Uterus (tissue), 2 donors: ENCODE results near the gene WWOX.

Experiments used
- POLR2A ChIP-seq, 2 donors: fragments of 450-650 bp; IDR thresholded peaks; one replicate each; pipeline ENCODE4 v1.6.1; 2016; ENCODE audit warnings: antibody characterized with exemption in 2 of 2, mild to moderate bottlenecking in 1 of 2, moderate library complexity in 1 of 2
- TF ChIP-seq, protein P1 (sequence below), 4 experiments: fragments of 200-600 bp in 2 of 4; fragments of 450-650 bp in 2 of 4; sonication (generic) in 2 of 4; IDR thresholded peaks; one replicate each; pipeline ENCODE4 v1.5.1; 2016 to 2019; ENCODE audit warnings: antibody characterized with exemption in 4 of 4, mild to moderate bottlenecking in 2 of 4, moderate library complexity in 1 of 4

DNA sequence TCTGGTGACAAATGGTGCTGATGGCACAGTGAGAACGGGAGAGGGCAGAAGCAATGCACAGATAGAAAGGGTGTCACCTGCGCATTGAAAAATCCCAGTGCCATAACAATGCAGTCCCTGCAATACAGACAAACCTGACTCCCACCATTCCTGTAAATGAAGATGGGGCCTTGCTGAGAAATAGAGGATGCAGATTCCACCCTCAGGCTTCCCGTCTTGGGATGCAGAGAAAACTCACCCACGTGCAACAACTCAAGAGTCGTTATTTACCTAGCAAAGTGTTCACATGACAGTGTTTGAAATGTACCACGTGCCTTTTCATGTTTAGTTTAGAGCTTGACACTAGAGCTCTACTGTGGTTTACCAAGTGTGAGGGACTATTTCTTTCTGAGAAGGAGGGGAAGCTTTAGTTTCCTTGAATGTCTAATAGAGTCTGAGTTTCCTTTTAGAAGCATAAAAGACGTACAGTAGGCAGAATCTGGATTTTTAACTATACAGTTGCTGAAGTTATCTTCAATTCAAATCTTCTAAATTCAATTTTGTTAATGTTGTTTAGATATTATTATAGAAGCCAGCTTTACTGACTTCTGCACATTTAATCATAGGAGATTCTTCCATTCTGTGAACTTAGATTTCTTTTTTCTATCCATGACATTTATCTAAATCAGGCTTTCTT, 35.6 kb downstream of the WWOX start:
- TF ChIP-seq, protein P1, sequence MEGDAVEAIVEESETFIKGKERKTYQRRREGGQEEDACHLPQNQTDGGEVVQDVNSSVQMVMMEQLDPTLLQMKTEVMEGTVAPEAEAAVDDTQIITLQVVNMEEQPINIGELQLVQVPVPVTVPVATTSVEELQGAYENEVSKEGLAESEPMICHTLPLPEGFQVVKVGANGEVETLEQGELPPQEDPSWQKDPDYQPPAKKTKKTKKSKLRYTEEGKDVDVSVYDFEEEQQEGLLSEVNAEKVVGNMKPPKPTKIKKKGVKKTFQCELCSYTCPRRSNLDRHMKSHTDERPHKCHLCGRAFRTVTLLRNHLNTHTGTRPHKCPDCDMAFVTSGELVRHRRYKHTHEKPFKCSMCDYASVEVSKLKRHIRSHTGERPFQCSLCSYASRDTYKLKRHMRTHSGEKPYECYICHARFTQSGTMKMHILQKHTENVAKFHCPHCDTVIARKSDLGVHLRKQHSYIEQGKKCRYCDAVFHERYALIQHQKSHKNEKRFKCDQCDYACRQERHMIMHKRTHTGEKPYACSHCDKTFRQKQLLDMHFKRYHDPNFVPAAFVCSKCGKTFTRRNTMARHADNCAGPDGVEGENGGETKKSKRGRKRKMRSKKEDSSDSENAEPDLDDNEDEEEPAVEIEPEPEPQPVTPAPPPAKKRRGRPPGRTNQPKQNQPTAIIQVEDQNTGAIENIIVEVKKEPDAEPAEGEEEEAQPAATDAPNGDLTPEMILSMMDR (IDR thresholded peaks at IDR 0.05) = no peak
- no peak for TF ChIP-seq POLR2A (IDR thresholded peaks at IDR 0.05)
